HG02798 (cell line): ENCODE measurements around the gene VSIG4.
A peak's percentile ranks its signal among the peaks of the same experiment; 100 is the strongest.

ENCODE experiments used
- ATAC-seq: cut with Tn5 transposase; IDR thresholded peaks from one replicate; pipeline ENCODE4 v1.9.1; 2021; ENCODE audit warnings: mild to moderate bottlenecking; ENCODE audit not compliant: unreplicated experiment, poor library complexity

Gene VSIG4

DNA sequence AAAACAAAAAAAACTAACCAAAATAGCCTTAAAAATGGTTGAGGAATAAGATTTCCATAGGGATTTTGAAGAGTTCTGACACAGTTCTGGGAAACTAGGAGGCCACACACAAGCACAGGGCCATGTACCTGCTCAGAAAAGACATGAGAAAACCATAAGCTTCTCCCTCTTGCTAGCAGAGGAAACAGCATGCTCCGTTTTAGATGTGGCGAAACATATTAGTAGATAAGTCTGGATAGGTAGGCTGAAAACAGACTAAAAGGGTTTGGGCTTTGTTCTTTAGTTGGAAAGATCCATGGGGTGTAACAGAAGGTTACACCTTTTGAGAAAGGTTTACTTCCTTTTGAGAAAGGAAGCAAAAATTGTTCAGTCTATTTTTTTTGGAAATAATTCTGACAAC lies 10.9 kb downstream of the VSIG4 start:
- ATAC-seq = no peak

DNA sequence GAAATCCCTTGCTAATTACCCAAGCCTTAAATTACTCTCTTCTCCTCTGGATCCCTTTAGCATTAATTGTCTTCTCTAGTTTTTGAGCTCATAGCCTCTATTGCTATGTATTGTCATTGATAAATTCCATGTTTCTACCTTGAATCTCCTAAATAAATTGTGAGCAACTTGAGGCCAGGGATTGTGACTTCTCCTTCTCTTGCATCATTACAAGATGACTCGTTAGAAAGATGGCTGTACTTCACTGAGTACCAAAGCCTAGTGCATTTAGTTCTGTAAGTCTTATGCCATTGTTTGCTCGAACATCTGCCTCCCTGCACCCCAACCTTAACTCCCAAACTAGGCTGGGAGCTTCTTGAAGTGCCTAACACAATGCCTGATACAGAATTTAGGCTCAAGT lies 15.3 kb downstream of the VSIG4 start:
- no peak for ATAC-seq

DNA sequence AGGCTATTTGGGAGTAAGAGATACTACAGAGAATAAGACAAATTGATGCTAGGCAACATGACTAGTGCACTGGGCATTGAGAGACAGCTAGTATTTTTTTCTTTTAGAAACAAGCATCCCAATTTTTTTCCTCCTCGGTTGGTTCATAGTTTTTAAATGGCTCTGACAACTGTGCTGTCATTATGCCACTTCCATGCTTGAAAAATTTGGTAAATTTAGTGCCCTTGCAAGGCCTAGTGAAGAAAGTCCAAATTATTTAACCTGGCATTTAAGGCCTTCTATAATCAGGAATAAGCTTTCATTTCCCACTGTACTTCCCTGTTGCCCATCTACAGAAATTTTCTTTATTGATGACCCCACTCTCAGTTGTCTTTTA lies 15.8 kb downstream of the VSIG4 start:
- no peak for ATAC-seq

DNA sequence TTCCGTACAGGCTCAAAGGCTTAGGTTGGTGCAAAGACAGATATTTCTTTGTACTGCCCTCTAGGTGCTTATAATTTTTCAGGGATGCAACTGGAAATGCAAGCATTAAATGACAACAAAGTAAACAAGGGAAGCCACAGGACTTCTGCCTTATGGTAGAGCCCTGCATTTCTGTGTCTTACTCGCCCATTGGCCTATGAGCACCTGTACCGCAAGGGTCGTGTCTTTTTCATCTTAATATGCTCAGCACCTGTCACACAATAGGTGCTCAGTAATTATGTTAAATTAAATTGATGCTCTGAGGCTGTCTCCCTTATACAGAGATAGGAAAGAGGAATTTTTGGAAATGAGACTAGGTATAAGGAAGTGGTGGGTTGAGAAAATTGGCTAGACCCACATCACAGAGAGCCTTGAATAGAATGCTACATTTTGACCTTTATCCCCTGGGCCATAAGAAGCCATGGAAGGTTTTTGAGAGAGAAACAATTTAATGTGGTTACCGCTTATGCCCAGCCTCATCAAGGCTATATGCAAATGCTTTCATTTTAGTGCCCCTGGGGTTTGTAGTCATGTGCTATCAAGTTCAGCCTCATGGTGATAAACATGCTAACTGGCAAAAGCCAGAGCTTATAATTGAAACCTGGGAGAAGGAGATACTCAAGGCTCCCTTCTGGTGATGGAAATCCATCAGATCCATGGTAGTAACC lies 16.3 kb downstream of the VSIG4 start:
- ATAC-seq = no peak

DNA sequence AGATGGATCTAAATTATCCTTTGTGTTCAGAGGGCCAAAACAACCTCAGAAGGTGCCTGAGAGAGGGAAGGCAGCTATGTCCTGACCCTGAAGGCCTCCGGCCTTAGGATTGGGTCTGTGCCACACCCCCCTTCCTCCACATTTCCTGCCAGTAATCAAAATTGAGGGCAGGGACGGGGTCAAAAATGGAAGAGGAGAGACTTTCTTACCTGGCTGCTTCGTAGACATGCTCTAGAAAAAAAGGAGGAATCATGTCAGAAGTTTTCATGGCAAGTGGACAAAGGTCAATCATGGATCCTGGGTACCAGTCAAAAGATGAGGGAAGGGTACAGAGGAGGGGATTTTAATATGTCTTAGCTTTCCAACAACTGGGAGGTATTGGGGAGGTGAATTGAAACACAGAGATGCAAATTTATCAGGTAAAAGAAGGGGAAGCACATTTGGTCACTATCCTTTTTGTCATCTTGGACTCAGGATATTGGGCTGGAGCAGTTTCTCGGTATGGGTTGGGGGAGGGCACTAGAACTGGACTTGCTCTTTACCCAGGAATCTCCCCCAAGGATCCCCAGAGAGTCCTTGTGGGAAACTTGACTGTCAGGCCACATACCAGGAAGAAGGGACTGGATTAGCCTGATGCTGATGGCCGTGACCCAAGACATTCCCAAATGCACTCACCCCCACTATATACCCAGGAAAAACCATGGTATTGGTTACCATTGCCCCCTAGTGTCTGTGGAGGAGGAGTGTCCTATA lies 17.1 kb downstream of the VSIG4 start:
- no peak for ATAC-seq

DNA sequence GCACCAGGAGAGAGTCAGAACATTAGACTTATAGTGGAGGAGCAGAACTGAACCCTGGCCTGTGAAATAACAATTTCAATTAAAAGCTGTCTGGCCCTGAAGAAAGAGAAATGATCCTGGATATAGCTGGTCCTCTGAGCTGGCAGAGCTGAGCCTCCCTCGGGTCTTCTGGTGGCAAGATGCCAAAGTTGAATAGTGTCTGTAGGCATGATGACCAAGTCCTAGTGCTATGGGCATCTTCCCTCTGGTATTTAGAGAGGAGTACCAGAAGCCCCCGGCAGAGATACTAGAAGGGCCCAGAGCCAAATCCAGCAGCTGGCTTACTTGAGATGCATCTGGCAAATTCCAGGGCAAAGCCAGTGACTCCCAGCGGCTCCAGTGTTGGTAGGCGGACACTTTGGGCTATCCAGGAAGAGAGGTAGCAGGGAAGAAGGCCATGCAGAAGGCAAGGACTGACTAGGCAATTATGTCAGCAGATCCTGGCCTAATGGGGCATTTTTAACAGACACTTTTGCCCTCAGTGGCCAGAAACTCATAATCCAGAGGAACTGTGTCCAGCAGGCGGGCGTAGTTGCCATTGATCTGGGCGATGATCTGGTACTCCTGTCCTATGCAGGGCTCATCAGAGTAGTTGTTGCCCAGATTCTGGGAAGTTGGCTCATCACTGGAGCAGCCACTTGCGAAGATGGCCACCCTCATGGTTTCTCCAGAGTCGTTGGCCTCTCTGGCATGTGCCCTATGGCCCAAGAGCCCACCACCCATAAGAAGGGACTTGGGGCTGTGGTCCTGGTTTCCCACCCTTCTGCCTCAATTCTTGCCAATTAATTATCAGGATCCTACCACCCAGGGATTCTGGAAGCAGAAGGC lies 17.9 kb downstream of the VSIG4 start:
- no peak for ATAC-seq

DNA sequence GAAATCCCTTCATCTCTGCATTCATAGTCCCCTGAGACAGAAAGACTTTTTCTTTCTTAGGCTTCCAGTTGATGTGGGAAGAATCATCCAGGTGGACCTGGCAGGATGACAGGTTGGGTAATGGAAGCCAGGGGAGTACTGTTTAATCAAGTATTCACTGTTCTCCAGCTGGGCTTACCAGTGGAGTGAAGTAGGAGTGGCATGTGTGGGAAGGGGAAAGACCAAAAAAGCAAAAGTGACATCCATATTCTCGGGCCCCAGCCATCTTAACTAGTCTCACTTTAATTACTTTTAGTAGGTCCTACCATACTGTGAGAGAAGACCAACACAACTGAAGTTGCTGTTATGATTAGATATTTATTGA lies 18.5 kb downstream of the VSIG4 start:
- ATAC-seq = no peak

DNA sequence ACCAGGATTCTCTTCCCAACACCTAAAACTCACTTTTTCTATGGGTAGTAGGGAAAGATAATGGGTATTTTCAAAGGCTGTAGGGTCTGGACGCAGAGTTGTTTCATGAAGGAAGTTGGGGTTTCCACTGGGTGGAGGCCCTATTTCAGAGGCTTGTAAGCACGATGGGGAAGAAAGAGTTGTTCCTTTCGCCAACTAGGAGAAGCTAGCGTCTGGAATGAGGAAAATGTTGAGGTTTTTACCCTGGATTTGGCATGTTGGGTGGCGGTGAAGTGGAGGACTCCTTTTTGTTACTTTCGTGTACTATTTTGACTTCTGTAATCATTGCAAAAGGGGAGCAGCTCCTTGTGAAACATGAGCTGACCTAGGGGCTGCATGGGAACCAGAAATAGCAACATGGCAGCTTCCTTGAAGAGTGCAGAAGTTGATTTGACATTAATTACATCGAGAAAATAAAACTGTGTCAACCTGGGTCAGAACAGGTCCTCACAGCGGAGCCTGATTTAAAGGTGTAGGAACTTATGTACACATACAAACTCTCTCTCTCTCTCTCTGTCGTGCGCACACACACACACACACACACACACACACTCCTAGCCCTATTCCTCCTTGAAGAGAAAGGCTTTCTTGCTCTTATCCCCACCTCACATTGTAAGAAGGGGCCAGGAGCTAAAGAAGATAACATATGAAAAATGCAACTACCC lies 19.1 kb downstream of the VSIG4 start:
- ATAC-seq = no peak

DNA sequence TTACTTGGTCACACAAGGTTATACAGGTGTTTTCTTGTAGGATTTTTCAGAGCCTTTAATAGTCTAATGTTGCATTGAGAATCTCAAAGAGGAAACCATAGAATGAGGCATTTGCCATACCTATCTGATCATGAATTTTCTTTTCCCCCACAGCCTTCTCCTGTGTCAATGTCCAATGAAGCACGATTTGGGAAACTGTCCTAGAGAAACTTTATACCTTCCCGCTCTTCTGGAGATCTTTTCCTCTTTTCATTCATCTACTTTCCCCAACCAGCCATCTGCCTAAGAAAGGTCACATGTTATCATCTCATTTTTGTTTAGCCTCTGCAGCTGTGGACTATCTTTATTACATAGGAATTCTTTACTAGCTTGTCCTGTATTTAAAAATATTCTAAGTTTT lies 19.9 kb downstream of the VSIG4 start:
- ATAC-seq = no peak

DNA sequence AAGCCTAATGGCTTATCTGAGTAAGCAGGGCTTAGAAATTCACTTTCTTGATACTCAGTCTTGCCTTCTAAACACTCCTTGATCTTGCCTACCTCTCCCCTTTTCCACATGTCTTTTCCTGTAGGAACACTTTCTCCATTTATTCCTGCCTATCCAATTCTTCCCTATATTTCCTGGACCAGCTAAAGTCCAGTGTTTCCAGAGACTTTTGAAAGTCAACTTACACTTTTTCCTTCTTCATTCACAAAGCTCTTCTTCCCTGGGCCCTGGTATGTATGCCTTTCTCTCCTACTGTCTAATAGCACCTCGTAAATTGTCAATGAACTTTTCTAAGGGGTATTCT lies 20.6 kb downstream of the VSIG4 start:
- no peak for ATAC-seq

DNA sequence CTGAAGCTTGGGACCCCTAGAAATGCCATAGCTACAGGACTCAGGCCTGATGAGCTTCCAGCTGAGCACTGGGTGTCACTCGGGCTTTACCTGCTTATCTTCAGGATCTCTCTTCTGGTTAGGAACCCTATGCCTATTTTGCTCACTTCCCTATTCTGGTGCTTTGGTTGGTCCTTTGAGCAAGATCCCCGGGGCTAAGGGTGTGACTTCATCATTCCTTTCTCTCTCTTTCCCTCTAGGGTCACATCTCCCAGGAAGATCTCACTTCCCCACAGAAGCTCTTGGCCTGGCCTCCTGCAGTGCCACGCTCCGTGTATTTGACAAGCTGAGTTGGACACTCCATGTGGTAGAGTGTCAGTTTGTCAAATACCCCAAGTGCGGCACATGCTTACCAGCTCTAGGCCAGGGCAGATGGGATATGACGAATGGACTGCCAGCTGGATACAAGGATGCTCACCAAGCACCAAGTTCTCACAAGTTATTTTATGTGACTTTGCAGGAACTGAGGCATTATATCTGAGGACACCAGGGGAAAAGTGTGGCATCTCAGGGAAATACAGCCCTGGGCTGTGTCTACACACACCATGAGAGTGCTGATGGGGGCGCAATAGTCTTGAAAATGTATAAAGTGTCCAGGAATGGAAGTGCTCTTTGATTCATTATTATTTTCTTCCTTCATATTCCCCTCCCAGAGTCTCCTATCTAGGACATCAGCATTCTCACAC lies 21.1 kb downstream of the VSIG4 start:
- ATAC-seq = no peak

DNA sequence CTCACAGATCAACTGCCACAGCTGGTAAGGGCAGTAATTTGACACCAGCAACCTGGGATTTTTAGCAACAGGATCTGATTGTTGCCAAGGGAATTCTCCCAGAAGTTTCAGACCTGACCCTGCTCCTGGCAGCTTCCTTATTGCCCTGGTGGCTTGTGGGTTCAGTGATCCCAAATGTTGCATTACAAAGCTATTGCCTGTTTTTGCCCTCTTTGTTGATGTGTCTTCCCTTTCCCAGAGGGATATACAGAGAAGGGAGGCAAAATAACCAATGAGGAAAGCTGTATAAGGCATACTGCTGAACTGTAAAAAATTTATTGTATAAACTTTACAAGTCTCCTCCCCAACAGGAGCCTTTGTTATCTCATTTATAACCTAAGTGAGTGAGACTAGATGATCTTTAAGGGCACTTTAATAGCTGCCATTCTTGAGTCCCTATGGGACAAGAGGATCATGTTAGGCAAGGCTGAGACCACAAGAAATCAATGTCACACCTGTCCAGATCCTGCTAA lies 22.2 kb downstream of the VSIG4 start:
- no peak for ATAC-seq

DNA sequence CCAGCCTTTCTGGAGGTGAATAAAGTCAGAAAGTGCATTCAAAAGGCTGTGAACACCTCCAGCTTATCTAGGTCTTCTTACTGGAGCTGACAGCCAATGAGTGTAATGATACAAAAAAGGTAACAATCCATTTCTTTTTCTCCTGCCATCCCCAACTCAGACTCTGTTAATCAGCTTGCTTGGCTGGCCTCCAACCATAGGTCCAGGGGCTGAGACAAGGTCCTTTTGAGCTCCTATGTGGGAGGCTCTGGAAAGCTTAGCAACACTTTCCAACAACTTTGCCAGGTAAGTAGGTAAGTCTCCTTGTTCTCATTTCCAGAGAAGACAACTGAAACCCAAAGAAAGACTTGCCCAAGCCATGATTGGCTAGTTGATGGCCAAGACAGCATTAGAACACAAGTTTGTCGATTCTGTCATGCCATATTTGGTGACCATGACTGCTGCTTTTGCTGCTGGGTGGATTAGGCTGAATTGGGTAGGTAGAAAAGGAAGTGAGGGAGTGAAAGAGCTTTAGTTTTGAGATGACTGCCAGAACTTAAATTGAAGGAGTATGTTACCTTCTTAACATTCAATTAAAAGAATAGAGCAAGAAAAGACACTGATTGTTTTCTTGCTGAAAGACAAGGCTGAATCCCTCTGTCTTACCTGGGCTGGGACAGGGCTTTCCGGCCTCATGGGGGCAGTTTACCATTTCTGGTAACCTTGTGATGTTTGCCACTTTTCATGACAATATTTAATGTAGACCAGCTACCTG lies 22.8 kb downstream of the VSIG4 start:
- ATAC-seq = peak; percentile 21

DNA sequence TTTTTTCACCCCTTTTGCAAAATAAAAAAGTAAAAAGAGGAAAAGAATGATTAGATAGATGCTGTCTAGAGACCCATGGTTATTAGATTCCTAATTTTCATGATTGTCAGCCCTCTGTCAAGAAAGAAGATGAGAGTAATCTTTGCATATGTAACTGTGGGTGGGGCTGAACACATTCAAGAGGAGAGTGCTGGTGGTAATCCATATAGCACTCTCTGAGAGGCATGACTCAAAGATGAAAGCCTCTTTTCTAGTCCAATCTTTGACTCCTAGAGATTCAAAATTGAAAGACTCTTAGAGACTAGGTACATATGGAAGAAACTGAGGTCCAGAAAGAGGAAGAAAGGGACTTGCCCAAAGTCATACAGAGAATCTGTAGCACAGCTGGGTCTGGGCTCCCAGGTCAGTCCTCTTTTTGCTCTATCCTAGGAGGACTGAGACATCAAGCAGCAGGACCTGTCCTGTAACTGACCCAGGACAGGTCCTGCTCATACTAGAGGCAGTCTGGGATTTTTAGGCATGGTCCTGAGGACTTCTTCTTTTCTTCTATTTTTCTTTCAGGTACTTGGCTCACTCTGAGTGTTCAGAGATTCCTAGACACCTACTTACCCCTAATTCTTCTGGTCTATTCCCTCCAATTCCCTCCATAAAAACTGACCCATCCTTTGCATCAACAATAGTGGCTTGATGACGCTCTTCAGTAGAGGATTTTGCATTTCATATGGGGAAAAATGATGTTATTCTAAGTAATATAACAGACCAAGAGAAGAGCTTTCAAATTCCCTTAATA lies 23.8 kb downstream of the VSIG4 start:
- peak; percentile 36 for ATAC-seq

DNA sequence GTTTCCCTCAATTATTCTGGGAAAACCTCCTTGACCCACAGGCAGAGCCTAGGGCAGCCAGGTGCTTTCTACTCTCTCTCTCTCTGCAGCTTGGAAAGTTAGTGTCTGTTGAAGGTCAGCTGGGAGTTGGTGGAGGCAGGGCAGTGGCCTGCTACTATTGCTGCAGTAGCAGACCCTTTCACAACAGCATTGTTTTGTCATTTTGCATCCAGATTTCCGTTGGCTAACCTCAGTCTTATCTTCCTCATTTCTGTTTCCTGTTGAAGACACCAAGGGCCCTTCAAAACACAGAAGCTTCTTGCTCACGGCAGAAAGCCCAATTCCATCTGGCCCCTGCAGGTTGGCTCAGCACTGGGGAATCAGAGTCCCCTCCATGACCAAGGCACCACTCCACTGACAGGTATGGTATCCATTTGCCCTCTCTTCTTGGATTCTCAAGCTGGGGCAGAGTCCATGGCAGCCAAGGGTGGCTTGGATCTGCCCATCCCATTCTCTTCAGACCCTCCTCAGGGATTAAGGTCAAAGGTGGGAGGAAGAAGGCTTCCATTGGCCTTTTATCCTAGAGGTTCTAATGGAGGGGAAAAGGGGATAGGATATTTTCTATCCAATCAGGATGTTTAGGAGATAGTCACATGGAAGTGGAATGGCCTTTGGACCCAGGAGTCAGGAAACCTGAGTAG lies 24.6 kb downstream of the VSIG4 start:
- peak; percentile 27 for ATAC-seq

DNA sequence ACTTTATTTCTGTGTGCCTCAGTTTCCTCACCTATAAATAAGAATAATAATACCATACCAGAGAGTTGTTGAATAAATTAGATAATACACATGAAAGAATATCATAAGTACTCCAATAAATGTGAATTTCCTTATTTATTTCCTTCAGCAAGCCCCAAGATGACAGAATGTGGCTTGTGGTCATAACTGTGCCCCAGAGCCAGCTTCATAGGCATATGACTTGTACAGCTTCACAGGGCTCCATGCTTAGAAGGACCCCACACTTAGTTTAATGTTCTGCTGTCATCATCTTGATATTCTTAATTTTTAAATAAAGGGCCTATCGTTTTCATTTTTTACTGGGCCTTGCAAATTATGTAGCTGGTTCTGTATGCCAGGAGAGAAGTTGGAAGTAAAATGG lies 25.3 kb downstream of the VSIG4 start:
- no peak for ATAC-seq

DNA sequence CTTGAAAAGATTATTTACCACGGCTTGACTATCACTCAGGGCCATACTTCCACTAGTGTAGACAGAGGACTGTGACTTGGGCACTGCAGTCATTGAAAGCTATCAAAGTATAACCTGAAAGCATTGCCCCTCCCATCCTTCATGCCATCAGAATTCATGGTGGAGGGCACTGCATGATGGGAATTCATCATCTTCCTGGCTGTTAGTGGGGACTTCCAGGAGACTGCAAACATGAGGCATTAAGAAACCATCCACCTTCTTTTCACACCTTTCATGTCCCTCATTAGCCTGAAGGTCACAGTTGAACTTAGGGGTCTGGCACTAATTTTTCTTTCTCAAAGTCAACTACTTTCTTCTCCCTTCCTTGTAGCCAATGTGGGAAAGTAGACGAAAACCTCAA lies 25.8 kb downstream of the VSIG4 start:
- no peak for ATAC-seq
